UCSD-AML1 (cell line): ENCODE results near the gene ARHGEF10L.

Experiments used
- DNase-seq: peaks from one replicate; lab custom pipeline; 2025; ENCODE audit not compliant: unreplicated experiment; lab: John Stamatoyannopoulos, UW

Gene ARHGEF10L

GRCh38 chr1:17653728-17654351, 114.3 kb downstream of the ARHGEF10L start:
- DNase-seq = peak; percentile 33

DNA sequence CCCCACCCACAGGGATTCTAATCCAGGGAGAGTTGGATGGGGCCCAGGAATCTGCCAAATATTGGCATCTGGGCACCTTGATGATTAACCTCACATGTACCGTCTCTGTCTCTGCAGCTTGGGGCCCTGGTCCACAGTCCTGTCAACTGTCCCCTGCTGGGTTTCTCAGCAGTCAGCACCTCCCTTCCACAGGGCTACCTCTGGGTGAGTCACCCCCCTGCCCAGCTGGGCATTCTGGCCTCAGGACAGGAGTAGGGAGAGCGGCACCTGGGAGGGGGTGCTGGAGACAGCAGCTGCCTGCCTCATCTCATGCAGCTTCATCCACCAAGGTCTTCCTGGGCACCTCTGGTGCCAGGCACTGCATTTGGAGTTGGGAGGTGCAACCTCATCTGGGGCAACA, 115.0 kb downstream of the ARHGEF10L start:
- no peak for DNase-seq

DNA sequence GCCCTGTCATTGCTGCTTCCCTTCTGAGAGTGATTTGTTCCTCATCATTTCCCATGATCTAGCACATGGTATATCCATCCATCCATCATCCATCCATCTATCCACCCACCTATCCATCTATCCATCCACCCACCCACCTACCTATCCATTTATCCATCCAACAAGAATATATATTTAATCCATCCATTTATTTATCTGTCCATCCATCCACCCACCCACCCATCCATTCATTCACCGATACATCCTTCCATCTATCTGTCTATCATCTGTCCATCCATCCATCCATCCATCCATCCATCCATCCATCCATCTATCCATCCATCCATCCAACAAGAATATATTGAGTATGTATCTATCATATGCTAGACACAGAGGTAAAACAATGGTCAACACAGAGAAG, 115.7 kb downstream of the ARHGEF10L start:
- no peak for DNase-seq

GRCh38 chr1:17655922-17656321, 116.4 kb downstream of the ARHGEF10L start:
- DNase-seq = no peak

- no peak for DNase-seq
These were observed 117.9 kb downstream of the ARHGEF10L start for GRCh38 chr1:17657436-17657835.

DNA sequence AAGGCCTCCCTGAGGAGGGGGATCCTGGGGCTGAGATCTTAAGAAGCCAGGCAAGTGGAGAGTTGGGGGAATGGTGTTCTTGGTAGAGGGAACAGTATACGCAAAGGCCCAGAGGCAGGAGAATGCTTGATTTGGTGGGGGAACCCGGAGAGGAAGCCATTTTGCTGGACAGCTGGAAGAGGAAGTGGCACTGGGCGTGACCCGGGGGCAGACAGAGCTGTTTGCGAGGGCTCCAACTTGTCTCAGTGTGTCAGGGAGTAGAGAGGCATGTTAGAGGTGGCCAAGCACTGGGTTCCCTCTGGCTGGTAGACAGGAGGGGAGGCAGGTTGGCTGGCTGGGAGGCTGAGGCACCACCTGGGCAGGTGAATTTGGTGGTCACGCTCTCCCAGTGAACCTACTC, 119.3 kb downstream of the ARHGEF10L start:
- DNase-seq = no peak

DNA sequence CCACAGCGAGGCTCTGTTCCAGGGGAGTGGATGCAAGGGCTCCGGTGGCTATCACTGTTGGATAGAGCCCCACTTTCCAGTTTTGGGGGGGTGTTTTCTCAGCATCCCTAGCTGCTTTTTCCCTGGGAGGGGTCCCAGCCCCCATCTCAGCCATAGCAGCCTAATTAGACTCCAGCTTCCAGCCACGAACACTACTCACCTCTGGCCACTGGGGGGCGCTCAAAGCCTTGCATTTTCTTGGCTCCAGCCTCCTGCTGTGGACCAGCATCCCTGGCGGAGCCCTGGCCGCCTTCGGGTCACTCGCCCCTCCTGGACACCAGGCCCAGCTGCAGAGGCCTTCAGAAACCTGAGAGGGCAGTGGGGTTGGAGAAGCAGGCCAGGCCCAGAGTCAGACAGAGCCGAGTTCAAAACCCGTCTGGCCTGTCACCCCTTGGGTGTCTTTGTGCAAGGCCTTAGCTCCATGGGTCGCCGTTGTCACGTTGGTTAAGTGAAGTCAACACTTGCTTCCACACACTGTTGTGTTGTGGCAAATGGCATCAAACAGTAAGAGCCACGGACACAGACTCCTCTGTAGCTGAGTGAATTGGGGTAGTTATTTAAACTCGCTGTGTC, 122.2 kb downstream of the ARHGEF10L start:
- peak; percentile 65 for DNase-seq

GRCh38 chr1:17662296-17662695, 122.8 kb downstream of the ARHGEF10L start:
- DNase-seq = no peak

- no peak for DNase-seq
These were observed 123.3 kb downstream of the ARHGEF10L start for GRCh38 chr1:17662786-17663185.

DNA sequence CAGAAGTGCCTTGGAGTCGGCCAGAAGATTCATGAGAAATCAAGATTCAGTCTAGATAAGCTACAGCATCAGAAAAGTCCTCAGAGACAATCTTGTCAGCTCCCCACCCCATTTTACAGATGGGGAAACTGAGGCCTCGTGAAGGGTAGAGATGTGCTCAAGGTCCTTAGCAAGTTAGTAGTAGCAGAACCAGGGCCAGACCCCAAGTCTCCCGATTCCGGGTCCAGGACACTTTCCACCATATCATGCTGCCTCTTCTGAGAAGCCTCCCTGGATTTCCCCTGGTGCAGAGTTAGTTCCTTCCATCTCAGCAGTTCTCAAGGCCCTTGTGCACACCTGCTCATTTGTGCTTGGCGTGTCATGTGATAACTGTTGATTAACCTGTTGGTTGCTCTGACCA, 124.1 kb downstream of the ARHGEF10L start:
- no peak for DNase-seq

DNA sequence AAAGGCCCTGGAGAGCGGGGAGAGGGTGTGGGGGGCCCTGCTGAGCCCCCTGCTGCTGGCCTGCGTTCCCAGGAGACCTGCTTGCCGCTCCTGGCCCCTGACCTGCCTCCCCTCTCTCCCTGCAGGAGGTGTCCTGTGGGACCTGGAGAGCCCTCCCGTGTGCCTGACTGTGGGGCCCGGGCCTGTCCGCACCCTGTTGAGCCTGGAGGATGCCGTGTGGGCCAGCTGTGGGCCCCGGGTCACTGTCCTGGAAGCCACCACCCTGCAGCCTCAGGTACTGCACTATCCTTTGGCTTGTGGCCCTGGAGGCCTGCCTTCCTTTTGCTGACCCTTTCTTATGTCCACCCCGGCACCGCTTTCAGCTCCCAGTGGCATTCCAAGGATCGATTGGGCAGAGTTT, 124.8 kb downstream of the ARHGEF10L start:
- no peak for DNase-seq

DNA sequence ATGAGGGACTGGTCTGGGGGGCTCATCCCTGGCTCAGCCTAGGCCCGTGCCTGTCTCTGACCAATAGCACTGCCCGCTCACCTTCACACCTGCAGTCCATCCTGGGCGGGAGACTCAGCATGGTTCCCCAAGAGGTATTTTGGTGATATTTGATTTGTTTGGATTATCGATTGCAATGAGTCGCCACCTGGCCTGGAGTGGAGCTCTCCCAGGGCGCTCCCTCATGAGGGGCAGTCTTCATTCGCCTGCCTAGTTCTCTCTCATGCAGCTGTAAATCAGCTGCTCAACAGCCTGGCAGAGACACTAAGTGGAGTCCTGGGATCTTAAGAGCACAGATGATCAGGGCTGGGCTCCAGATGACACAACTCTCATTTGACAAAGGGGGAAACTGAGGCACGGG, 125.6 kb downstream of the ARHGEF10L start:
- DNase-seq = no peak

DNA sequence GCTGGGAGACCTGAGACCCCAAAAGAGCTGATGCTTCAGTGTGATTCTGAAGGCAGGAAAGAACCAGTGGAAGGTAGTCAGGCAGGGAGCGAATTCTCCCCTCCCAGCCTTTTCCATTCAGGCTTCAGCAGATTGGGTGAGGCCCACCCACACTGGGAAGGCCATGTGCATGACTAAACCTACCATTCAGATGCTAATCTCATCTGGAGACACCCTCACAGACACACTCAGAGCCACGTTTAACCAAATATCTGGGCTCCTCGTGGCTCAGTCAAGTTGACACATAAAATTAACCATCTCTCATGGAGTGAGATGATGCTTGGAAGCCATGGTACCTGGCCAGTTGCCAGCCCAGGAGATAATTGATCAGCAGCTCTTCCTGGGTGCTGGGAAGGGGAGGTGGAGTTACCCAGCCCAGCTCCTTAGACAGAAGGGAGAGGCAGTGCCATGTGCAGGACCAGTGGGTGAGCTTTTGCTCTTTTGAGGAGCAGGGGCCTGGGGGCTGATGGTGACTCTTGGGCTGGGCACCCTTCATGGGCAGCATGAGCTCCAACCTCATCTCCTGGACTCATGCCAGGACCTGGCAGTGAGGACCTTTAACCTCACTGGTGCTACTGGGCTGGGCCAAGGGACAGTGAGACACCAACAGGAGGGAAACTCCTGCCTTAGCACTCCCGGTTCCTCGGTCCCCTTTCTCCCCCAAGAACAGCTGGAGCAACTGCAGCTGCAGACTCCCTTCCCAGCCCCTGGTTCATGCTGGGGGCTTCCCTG, 126.6 kb downstream of the ARHGEF10L start:
- no peak for DNase-seq

GRCh38 chr1:17667641-17668040, 128.1 kb downstream of the ARHGEF10L start:
- no peak for DNase-seq

DNA sequence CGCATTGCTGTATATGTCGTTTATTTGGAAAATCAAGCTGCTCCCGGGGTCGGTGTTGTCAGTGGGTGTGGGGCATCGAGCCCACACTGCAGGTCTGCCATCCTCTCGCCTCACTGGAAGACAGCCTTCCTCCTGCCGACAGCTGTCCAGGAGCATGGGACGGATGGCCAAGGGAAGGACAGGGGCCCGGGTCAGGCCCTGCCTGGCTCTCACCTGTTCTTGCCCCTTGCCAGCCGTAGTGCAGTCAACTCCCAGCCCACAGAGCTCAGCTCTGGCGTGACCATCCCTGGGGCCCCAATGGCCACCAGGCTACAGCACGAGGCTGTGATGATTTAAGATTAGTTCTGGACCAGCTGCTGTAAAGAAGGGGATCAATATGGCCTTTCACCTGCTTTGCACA, 128.7 kb downstream of the ARHGEF10L start:
- no peak for DNase-seq

DNA sequence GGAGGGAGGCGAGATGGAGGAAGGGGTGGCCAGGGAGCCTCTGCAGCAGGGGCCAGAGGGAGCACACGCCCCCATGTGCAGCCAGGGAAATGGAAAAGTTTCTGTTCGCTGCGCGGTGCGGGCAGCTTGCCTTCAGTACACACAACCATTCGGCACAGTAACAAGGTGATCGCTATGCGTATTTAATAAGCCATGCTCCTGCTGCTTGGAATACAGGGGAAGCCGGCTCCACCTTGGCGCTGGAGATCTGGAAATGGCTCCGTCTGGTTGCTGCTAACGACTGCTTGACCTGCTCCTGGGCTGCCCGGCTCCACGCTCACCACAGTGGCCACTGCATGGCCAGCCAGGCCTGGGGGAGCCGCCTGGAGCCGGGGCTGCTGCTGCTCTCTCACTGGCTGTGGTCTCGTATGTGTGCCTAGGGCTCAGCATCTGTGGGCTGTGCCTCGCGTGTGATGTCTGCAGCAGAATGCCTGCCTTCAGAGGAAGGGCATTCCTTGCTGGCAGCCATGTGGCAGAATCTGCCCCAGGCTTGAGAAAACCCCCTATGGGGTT, 129.2 kb downstream of the ARHGEF10L start:
- DNase-seq = no peak

GRCh38 chr1:17669305-17669704, 129.8 kb downstream of the ARHGEF10L start:
- no peak for DNase-seq

DNA sequence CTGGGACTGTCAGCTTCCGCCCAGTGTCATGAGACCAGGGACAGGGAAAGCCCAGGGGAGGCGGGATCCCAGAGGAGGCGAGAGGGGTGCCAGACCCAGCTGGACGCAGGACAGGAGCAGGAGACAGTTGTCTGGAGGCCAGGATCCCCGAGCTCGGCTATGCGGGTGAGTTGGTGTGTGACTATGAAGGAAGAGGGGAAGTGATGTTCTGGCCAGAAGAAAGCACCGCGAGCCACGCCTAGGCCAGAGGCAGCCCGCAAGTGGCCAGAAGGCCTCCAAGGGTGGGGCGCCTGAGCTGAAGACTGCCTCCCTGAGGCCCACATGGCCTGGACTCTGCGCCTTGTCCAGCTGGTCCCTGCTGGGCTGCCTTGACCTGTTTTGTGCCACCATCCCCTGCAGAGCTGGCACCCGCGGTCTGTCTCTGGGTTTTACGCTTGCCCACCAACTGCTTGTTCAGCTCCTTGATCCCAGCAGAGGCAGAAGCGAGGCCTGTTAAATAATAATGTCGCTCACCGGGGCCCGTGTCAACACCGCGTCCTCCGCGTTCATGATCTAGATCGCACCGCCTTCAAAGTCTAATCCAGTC, 130.5 kb downstream of the ARHGEF10L start:
- DNase-seq = no peak

DNA sequence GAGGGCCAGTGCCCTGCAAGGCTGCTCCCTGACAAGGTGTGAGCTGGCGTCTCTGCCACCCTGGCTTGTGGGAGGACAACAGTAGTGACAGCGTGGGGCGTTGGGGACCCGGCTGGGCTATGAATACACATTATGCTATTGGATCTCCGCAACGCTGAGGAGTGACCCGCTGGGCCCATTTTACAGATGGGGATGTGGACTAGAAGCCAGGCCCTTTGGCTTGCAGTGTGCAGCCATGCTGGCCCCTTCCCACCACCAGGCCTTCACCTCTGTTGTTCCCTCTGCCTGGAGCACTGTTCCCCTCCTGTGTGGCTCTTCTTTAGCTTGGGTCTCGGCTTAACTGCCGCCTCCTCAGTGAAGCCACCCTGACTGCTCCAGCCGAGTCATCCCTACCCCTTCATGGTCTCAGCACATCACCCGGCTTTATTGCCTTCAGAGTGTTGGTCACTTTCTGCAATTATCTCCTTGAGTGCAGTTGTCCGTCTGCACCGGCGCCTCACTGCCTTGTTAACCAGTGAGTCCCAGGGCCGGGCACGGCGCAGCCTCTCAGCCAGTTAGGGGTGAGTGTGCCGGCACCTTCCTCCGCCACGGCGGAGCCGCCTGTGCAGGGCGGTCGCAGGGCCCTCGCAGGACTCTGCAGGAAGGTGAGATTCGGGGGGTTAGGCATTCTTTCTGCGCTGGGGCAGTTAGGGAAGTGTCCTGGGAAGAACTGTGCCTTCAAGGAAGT, 131.3 kb downstream of the ARHGEF10L start:
- no peak for DNase-seq

GRCh38 chr1:17671314-17671705, 131.8 kb downstream of the ARHGEF10L start:
- no peak for DNase-seq

DNA sequence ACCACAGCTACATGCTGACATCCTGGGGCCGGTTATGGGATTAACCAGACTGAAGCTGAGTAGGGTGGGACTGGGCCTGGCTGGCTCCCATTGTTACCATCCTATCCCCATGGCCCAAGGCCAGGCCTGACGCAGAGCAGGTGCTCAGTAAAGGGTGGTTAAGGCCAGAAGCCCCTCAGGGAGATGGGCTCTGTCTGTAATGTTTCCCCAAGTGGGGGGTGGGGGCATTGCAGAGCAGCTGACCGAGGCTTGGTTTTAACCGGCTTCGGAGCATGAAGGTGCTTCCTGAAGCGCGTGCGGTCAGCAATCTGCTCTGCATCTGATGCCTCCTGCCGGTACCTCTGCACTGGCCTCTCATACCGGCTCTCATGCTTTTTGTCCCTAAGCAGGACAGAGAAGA, 132.2 kb downstream of the ARHGEF10L start:
- DNase-seq = no peak
